GM18499 (cell line): Measurements from ENCODE around the gene CRADD.

Experiments
- ATAC-seq: cut with Tn5 transposase; IDR thresholded peaks from one replicate; pipeline ENCODE4 v1.9.1; 2021; ENCODE audit warnings: moderate number of reproducible peaks; ENCODE audit not compliant: insufficient read depth, unreplicated experiment

Gene CRADD

DNA sequence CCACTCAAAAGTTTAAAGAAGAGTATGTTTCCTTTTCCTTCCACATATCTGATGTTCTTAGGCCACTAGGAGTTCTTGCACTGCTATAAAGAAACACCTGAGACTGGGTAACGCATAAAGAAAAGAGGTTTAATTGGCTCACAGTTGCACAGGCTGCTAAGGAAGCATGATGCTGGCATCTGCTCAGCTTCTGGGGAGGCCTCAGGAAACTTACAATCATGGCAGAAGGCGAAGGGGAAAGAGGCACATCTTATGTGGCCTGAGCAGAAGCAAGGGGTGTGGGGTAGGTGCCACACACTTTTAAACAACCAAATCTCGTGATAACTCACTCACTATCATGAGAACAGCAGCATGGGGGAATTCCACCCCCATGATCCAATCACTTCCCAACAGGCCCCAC, 7.7 kb upstream of the CRADD start:
- ATAC-seq, result no peak

- ATAC-seq, result no peak
Measured at GRCh38 chr12:93670104-93670503, 7.1 kb upstream of the CRADD start.

DNA sequence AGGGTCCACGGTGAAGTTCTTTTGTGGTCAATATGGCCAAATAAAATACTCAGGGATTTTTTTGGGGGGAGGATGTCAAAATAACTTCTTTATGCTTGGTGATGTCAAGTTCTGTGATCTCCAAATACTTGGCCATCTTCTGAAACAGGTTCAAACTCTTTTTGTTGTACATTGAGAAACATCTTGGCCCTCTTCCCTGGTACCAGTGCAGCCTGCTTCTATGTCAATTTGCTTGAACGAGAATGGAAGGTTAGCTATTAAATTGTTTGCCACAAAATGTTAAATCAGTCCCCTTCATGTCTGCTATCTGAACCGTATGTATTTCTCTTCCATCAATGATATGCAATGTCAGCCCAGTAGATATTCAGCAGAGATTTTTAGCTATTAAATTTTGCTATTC, 6.1 kb upstream of the CRADD start:
- ATAC-seq, result no peak

- ATAC-seq, result no peak
Measured at GRCh38 chr12:93673084-93673483, 4.1 kb upstream of the CRADD start.

- no peak for ATAC-seq
Measured at GRCh38 chr12:93674386-93674785, 2.8 kb upstream of the CRADD start.

DNA sequence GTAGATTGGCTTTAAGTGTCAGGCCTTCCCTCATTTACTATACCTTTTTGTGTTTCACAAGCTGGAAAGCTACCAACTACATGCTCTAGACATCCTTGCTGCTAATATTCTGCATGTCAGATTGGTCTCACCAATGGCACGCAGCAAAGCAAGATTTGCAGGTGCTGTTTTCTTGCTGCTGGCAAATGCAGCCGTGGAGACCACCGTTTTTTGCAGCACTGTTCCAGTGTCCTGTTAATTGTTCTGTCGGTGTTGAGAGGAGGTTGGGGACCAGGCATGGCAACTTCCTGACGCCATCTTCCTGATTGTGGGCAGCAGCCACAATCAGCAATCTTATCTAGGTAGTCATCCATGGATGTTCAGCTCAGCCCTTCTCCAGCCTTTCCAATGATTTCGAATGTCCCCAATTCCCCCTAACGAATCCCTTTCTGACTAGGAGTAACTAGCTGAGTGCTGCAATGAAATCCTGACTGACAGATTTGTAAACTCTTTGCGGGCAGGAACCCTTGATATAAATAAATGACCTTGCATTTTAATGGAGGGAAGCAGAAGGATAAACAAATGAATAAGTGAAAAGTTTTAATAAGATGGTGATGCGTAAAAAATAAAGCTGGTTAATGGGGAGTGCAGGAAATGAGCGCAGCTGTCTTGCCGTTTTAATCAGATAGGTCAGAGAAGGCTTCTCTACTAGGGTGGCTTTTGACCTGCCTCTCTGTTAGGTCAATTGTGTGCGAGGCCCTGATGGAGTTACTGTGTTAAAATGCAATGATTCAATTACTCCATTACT, 574 bp upstream of the CRADD start:
- ATAC-seq, result no peak

GRCh38 chr12:93678779-93679178, 1.6 kb downstream of the CRADD start:
- no peak for ATAC-seq

DNA sequence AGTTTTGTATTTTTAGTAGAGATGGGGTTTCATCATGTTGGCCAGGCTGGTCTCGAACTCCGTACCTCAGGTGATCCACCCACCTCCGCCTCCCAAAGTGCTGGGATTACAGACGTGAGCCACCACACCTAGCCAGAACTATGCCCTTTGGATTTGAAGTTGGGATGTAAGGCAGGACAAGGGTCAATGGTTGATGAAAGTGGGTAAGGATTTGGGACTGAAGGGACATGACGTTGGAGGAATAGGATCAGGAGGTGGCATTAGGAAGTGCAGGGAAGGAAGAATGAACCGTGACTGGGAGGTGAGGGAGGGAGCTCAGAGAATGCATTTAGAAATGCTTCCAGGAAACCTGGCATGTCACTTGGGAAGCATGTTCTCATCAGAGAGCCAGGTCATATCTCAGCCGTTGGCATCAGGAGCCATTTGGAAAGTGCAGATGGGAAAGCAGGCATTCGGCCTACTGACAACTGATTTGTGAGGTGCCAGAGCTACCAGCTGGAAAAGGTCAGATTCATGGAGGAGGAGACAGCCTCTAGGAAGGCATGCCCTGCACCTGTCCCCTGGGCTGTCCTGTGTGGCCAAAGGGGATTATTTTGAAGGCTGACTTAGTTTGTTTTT, 2.2 kb downstream of the CRADD start:
- no peak for ATAC-seq

GRCh38 chr12:93680006-93680405, 2.8 kb downstream of the CRADD start:
- no peak for ATAC-seq

DNA sequence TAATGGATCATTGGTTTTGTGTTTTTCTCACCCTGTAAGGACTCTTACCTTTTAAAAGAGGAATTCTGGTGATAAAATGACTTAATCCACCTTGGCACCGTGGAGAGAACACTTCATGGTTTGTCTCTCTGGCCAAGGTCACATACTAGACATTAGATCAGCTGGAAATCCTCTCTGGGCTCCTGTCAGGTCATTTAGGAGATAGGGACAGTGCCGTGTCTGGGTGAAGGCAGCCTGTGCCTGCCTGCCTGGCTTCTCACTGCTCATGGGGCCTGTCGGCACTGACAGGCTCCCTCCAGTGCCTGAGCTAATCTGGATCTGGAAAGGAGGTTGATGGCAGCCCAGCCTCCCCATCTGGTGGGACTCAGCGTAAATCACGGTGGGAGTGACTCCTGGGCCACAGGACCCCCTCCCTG, 5.7 kb downstream of the CRADD start:
- no peak for ATAC-seq

DNA sequence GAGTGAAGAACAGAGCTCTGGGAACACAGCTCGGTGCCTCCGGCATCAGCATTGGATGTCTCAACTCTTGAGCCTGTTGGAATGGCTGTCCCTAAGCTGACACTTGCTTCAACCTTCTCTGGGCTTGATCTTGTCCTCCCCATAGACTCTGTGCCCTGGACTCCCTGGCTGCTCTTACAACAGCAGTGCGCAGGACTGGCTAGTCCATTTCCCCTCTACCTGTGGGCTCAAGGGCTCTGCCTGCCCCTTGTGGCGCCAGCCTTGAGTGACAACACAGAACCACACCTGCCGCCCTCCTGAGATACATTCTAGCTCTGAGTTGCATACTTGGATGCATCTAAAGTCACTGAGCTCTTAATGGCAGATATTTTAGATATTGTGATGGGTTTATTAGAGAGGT, 6.2 kb downstream of the CRADD start:
- no peak for ATAC-seq

- no peak for ATAC-seq
Measured at GRCh38 chr12:93684716-93685115, 7.5 kb downstream of the CRADD start.

DNA sequence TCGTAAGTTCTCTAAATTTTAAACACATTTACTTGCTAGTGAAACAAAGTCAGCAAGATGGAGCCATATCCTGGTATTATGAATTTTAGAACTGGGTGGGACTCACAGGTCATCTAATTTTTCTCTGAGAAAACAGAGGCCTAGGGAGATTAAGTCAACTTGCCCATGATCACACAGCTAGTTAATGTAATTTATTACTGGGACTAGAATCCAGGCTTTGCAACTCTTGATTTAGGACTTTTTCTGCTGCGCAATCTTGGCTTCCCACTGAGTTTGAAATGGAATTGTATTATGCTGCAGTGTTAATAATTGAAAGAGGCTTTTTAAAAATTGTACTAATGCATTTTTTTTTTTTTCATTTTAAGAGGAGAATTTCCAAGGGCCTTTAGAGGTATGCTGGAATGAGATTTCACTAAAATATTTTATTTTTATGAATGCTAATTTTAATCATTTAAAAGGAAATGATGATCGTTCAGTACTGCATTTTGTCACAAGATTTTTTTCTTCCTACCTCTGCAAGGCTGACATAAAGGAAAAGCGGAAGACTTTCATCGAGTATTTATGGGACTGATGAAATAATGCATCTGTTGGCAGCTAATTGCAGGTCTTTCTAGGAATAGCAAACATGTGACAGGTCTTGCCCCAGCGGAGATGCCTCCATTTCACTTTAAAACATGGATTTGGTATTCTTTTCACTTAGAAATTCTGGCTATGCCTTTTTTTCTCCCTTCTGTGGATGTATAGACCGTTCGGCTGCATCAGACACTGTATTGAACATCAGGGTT, 9.6 kb downstream of the CRADD start:
- no peak for ATAC-seq

GRCh38 chr12:93689076-93689834, 12.1 kb downstream of the CRADD start:
- no peak for ATAC-seq

GRCh38 chr12:93696462-93696861, 19.3 kb downstream of the CRADD start:
- no peak for ATAC-seq

GRCh38 chr12:93698307-93699092, 21.3 kb downstream of the CRADD start:
- ATAC-seq, result no peak

DNA sequence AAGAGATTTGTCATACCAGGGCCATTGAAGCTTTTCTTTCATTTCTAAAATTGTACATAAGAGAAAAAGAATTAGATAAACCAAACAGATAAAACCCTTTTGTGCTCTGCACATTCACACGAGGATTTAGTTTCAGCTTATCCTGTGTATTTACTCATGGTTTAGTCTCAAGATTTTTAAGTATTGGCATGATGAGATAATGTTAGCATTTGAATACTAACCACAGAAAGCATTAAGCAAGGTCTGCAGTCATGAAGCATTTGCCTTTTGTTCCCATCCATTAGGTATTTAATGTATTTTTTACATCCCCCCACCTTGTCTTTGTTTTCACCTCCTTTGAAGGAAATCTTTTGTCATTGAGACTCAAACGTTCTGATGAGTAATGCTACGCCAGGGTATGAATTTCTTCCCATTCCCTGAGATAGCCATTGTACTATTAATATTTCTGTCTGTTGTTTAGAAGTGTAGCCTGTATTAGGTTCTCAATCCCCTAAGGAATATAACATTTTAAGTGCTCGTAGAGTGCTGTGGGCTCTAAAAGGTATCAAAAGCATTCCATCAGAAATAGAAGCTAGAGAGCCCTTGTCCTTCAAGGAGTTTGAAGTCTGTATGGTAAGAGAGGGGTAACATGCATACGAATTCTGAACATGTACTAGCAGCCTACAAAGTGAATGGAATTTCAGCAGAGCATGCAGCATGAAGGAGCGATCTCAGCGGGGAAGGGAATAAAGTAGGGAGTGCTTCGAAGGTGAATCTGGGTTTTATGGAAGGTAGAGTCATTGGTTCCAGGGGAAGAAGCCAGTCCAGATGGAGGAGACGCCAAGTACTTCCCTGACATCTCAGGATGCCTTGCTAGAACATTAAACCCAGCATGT, 22.3 kb downstream of the CRADD start:
- ATAC-seq, result no peak

GRCh38 chr12:93702707-93703315, 25.6 kb downstream of the CRADD start:
- ATAC-seq, result no peak
